Prostate gland (tissue), 2 donors: ENCODE measurements around the gene DNAH9. TPM values are rescaled to one million over a fixed set of nuclear protein-coding genes. Genes with fewer than 3 reads are reported as not detected.

ENCODE experiments used
- DNase-seq: peaks from one replicate; pipeline ENCODE4 v3.0.0-alpha.2; 2019; ENCODE audit warnings: low spot score
- H3K27ac ChIP-seq, 2 donors: fragments of 200-600 bp; sonication (generic); 2 replicates each; pipeline ENCODE4 v1.5.1; 2017 to 2019
- H3K27me3 ChIP-seq: fragments of 200-600 bp; sonication (generic); replicated peaks from 2 replicates; pipeline ENCODE4 v1.5.1; 2019; ENCODE audit not compliant: insufficient read depth
- H3K36me3 ChIP-seq, 2 donors: fragments of 200-600 bp; sonication (generic); 1 replicate in 1 of 2; 2 replicates in 1 of 2; pipeline versions ENCODE4 v1.5.1 to v1.8.1; 2017 to 2019
- H3K4me1 ChIP-seq: fragments of 200-600 bp; sonication (generic); replicated peaks from 2 replicates; pipeline ENCODE4 v1.5.1; 2019
- H3K4me3 ChIP-seq, 2 donors: fragments of 200-600 bp; sonication (generic); 2 replicates each; pipeline ENCODE4 v1.5.1; 2017 to 2019
- H3K9me3 ChIP-seq: fragments of 200-600 bp; sonication (generic); 2 replicates; pipeline ENCODE4 v1.5.1; 2017
- POLR2A ChIP-seq: fragments of 450-650 bp; IDR thresholded peaks from one replicate; pipeline ENCODE4 v1.6.1; 2016; ENCODE audit warnings: antibody characterized with exemption, mild to moderate bottlenecking
- POLR2AphosphoS5 ChIP-seq: sonication (generic); formaldehyde crosslinking; IDR thresholded peaks from one replicate; pipeline ENCODE4 v1.6.1; 2017; ENCODE audit warnings: antibody characterized with exemption
- WGBS: methylation state at CpG from one replicate; pipeline ENCODE4 v1.1.5; 2018; 5-methylcytosine and 5-hydroxymethylcytosine counted together
- intact Hi-C: fragments of 100-400 bp; cut with DNase I; formaldehyde crosslinking; loops from one replicate; pipeline ENCODE4 v1.14.2; 2022
- total RNA-seq, 2 donors: library from RNA; depleted of rRNA; stranded (reverse); fragments of >200 nt; gene quantifications; one replicate each; pipeline ENCODE4 v1.1.0, GENCODE V29; 2016
- TF ChIP-seq, protein P1 (sequence below), 4 experiments: fragments of 200-600 bp in 2 of 4; fragments of 450-650 bp in 2 of 4; sonication (generic) in 2 of 4; IDR thresholded peaks; 1 replicate in 3 of 4; 2 replicates in 1 of 4; pipeline ENCODE4 v1.5.1; 2016 to 2019; ENCODE audit warnings: antibody characterized with exemption in 4 of 4, mild to moderate bottlenecking in 2 of 4, moderate library complexity in 2 of 4

DNAH9 gene
- total RNA-seq, 2 donors from 2014 or later = 1.2 to 7.5 TPM

- Histone ChIP-seq H3K27ac (no peak overlapping the region), H3K36me3 (no peaks in the 10 kb centered on the region), H3K4me1 (no peaks in the 10 kb centered on the region), H3K4me3 (no peak overlapping the region), H3K9me3 (no peaks in the 10 kb centered on the region), H3K27me3 (no peaks in the 10 kb centered on the region)
- intact Hi-C loops = no loop called here
- DNase-seq = no peak
- 32% methylated on average over 2 of the region's 2 CpGs for WGBS
- TF ChIP-seq, protein P1, sequence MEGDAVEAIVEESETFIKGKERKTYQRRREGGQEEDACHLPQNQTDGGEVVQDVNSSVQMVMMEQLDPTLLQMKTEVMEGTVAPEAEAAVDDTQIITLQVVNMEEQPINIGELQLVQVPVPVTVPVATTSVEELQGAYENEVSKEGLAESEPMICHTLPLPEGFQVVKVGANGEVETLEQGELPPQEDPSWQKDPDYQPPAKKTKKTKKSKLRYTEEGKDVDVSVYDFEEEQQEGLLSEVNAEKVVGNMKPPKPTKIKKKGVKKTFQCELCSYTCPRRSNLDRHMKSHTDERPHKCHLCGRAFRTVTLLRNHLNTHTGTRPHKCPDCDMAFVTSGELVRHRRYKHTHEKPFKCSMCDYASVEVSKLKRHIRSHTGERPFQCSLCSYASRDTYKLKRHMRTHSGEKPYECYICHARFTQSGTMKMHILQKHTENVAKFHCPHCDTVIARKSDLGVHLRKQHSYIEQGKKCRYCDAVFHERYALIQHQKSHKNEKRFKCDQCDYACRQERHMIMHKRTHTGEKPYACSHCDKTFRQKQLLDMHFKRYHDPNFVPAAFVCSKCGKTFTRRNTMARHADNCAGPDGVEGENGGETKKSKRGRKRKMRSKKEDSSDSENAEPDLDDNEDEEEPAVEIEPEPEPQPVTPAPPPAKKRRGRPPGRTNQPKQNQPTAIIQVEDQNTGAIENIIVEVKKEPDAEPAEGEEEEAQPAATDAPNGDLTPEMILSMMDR (IDR thresholded peaks at IDR 0.05) = no peak
- TF ChIP-seq POLR2AphosphoS5 = no peak
- no peak for TF ChIP-seq POLR2A
Observed at GRCh38 chr17:11840831-11841230, 242.6 kb downstream of the DNAH9 start.

GRCh38 chr17:11848330-11848729 is 250.1 kb downstream of the DNAH9 start:
- no peaks in the 10 kb centered on the region for H3K4me1 ChIP-seq
- H3K9me3 ChIP-seq = no peaks in the 10 kb centered on the region
- intact Hi-C loops = no loop called here
- H3K27me3 ChIP-seq = no peaks in the 10 kb centered on the region
- 48% methylated on average over 2 of the region's 2 CpGs for WGBS
- TF ChIP-seq, protein P1 (IDR thresholded peaks at IDR 0.05) = no peak
- no peak for TF ChIP-seq POLR2A
- TF ChIP-seq POLR2AphosphoS5 = no peak
- no peak overlapping the region for H3K4me3 ChIP-seq
- no peak for DNase-seq
- no peak overlapping the region for H3K27ac ChIP-seq
- no peaks in the 10 kb centered on the region for H3K36me3 ChIP-seq

DNA sequence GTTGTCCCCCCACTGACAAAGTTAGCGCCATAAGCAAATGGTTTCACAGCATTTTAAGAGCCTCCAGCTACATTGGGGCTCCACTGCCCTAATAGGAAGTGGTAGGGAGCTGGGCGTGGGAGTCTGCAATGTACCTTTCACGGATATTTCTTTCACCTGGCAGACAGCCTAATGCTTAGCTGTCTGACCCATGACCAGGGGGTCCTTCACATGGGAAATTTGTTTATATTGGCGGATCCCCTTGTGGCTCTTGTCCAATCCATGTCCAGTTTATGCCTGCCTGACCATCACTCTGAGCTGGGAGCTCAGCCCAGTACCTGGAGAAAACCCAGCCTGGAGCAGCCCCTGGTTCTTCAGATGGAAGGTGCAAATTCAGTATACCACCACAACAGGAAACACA is 254.0 kb downstream of the DNAH9 start:
- intact Hi-C loops = no loop called here
- no peak overlapping the region for H3K27ac ChIP-seq

DNA sequence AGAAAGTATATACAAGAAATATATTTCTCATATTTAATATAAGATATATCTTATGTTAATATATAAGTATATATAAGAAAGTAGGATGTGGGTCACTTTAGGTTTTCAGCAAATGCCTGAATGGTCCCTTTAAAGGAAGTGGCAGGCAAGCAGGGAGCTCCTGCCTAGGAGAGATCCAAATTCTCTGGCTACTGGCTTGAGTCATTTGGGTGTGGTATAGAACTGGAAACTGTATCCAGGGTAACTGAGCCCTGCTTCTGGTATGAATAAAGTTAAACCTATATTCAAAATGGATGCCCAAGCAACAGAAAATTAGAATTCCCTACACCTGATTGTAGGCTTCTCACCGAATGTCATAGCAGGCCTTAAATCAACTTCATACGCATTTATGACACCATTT is 254.6 kb downstream of the DNAH9 start:
- H3K4me1 ChIP-seq = no peaks in the 10 kb centered on the region
- no peak overlapping the region for H3K4me3 ChIP-seq
- H3K27ac ChIP-seq = no peak overlapping the region
- H3K9me3 ChIP-seq = no peaks in the 10 kb centered on the region
- WGBS = 83% methylated on average over 2 of the region's 2 CpGs
- H3K36me3 ChIP-seq = no peaks in the 10 kb centered on the region
- TF ChIP-seq POLR2A (no peak), POLR2AphosphoS5 (no peak)
- TF ChIP-seq, protein P1 (IDR thresholded peaks at IDR 0.05) = no peak
- no peak for DNase-seq
- intact Hi-C loops = no loop called here
- no peaks in the 10 kb centered on the region for H3K27me3 ChIP-seq

More for the DNA sequence above, 254.0 kb downstream of the DNAH9 start:
- no peak for DNase-seq
- TF ChIP-seq, protein P1 (IDR thresholded peaks at IDR 0.05) = no peak
- TF ChIP-seq POLR2A = no peak
- TF ChIP-seq POLR2AphosphoS5 = no peak
- no peaks in the 10 kb centered on the region for H3K4me1 ChIP-seq
- WGBS = 74% methylated on average over 4 of the region's 4 CpGs
- H3K4me3 ChIP-seq = no peak overlapping the region
- no peaks in the 10 kb centered on the region for H3K36me3 ChIP-seq
- H3K27me3 ChIP-seq = no peaks in the 10 kb centered on the region
- H3K9me3 ChIP-seq = no peaks in the 10 kb centered on the region

- 64% methylated on average over 11 of the region's 11 CpGs for WGBS
- Histone ChIP-seq H3K9me3 (no peaks in the 10 kb centered on the region), H3K4me3 (no peak overlapping the region), H3K27ac (no peak overlapping the region), H3K36me3 (no peaks in the 10 kb centered on the region), H3K4me1 (no peaks in the 10 kb centered on the region), H3K27me3 (no peaks in the 10 kb centered on the region)
- TF ChIP-seq POLR2AphosphoS5 (no peak), POLR2A (no peak)
- TF ChIP-seq, protein P1 (IDR thresholded peaks at IDR 0.05) = no peak
- intact Hi-C loops = no loop called here
- DNase-seq = no peak
Observed at GRCh38 chr17:11853321-11854151, 255.3 kb downstream of the DNAH9 start.
